HEK293 (cell line): ENCODE results near the gene SETD3.

ENCODE experiments used
- HIC1 ChIP-seq: fragments of 450-650 bp; formaldehyde crosslinking; IDR thresholded peaks from 2 replicates; pipeline ENCODE4 v1.5.1; 2016; ENCODE audit warnings: missing biosample characterization, missing genetic modification characterization
- YY1 ChIP-seq: fragments of 450-650 bp; formaldehyde crosslinking; IDR thresholded peaks from 2 replicates; pipeline ENCODE4 v1.5.1; 2018; ENCODE audit warnings: missing biosample characterization, missing genetic modification characterization
- ZEB2 ChIP-seq: fragments of 450-650 bp; formaldehyde crosslinking; IDR thresholded peaks from 2 replicates; pipeline ENCODE4 v1.5.1; 2016; ENCODE audit warnings: missing biosample characterization, missing genetic modification characterization
- ZNF274 ChIP-seq, 2 experiments: fragments of 200-500 bp in 1 of 2; fragments of 450-650 bp in 1 of 2; sonication (Bioruptor generic) in 1 of 2; formaldehyde crosslinking in 1 of 2; IDR thresholded peaks; 2 replicates each; pipeline versions ENCODE4 v1.5.1 to v1.6.1; 2014 to 2016; ENCODE audit warnings: borderline replicate concordance in 1 of 2, inconsistent platforms in 1 of 2, low read length in 1 of 2, missing biosample characterization in 1 of 2, missing genetic modification characterization in 1 of 2
- ZNF549 ChIP-seq: fragments of 450-650 bp; IDR thresholded peaks from 2 replicates; pipeline ENCODE4 v1.5.1; 2018; ENCODE audit warnings: missing biosample characterization, missing genetic modification characterization, mild to moderate bottlenecking, inconsistent platforms, moderate library complexity
- ZNF626 ChIP-seq: fragments of 450-650 bp; sonication (Bioruptor Pico); formaldehyde crosslinking; IDR thresholded peaks from 2 replicates; pipeline ENCODE4 v1.5.1; 2018; ENCODE audit warnings: missing biosample characterization, missing genetic modification characterization, inconsistent platforms
- ZNF785 ChIP-seq: fragments of 450-650 bp; formaldehyde crosslinking; IDR thresholded peaks from 2 replicates; pipeline ENCODE4 v1.5.1; 2016; ENCODE audit warnings: missing biosample characterization, missing genetic modification characterization
- ZNF837 ChIP-seq: fragments of 450-650 bp; formaldehyde crosslinking; IDR thresholded peaks from 2 replicates; pipeline ENCODE4 v1.5.1; 2016; ENCODE audit warnings: missing biosample characterization, missing genetic modification characterization
- TF ChIP-seq, protein P1 (sequence below): fragments of 450-650 bp; formaldehyde crosslinking; IDR thresholded peaks from 2 replicates; pipeline ENCODE4 v1.5.1; 2016; ENCODE audit warnings: missing biosample characterization, missing genetic modification characterization
- TF ChIP-seq, protein P2 (sequence below): sonication (generic); formaldehyde crosslinking; IDR thresholded peaks from 2 replicates; pipeline ENCODE4 v1.8.1; 2022; ENCODE audit warnings: mild to moderate bottlenecking, moderate library complexity, missing genetic modification reagents

- no peak for TF ChIP-seq YY1 (tag by site-specific recombination)
- TF ChIP-seq, protein P1, sequence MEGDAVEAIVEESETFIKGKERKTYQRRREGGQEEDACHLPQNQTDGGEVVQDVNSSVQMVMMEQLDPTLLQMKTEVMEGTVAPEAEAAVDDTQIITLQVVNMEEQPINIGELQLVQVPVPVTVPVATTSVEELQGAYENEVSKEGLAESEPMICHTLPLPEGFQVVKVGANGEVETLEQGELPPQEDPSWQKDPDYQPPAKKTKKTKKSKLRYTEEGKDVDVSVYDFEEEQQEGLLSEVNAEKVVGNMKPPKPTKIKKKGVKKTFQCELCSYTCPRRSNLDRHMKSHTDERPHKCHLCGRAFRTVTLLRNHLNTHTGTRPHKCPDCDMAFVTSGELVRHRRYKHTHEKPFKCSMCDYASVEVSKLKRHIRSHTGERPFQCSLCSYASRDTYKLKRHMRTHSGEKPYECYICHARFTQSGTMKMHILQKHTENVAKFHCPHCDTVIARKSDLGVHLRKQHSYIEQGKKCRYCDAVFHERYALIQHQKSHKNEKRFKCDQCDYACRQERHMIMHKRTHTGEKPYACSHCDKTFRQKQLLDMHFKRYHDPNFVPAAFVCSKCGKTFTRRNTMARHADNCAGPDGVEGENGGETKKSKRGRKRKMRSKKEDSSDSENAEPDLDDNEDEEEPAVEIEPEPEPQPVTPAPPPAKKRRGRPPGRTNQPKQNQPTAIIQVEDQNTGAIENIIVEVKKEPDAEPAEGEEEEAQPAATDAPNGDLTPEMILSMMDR (tag by site-specific recombination) = no peak
- no peak for TF ChIP-seq ZNF837 (tag by site-specific recombination)
- TF ChIP-seq HIC1 (tag by site-specific recombination) = no peak
- TF ChIP-seq ZEB2 (tag by site-specific recombination) = no peak
- no peak for TF ChIP-seq ZNF626 (tag by site-specific recombination)
- TF ChIP-seq, protein P2, sequence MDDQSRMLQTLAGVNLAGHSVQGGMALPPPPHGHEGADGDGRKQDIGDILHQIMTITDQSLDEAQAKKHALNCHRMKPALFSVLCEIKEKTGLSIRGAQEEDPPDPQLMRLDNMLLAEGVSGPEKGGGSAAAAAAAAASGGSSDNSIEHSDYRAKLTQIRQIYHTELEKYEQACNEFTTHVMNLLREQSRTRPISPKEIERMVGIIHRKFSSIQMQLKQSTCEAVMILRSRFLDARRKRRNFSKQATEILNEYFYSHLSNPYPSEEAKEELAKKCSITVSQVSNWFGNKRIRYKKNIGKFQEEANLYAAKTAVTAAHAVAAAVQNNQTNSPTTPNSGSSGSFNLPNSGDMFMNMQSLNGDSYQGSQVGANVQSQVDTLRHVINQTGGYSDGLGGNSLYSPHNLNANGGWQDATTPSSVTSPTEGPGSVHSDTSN (CRISPR knock-in tag) = no peak
- no peak for TF ChIP-seq ZNF274 (IDR thresholded peaks at IDR 0.05; ENCODE audit: low read length)
- TF ChIP-seq ZNF274 (tag by site-specific recombination; IDR thresholded peaks at IDR 0.05; ENCODE audit: borderline replicate concordance) = no peak
- no peak for TF ChIP-seq ZNF785 (tag by site-specific recombination)
- no peak for TF ChIP-seq ZNF549 (tag by site-specific recombination)
Observed at GRCh38 chr14:99360774-99361595, 119.7 kb downstream of the SETD3 start.
